HG02610 (cell line): ENCODE measurements around the gene HNRNPA2B1.
"Not testable (repeated sequence)": the region's sequence is repeated elsewhere in the genome, so short reads cannot be mapped to it uniquely, and the experiment has no call there.

Experiments
- ATAC-seq: cut with Tn5 transposase; IDR thresholded peaks from one replicate; pipeline ENCODE4 v1.9.1; 2021; ENCODE audit warnings: mild to moderate bottlenecking, moderate library complexity; ENCODE audit not compliant: unreplicated experiment

Gene HNRNPA2B1

DNA sequence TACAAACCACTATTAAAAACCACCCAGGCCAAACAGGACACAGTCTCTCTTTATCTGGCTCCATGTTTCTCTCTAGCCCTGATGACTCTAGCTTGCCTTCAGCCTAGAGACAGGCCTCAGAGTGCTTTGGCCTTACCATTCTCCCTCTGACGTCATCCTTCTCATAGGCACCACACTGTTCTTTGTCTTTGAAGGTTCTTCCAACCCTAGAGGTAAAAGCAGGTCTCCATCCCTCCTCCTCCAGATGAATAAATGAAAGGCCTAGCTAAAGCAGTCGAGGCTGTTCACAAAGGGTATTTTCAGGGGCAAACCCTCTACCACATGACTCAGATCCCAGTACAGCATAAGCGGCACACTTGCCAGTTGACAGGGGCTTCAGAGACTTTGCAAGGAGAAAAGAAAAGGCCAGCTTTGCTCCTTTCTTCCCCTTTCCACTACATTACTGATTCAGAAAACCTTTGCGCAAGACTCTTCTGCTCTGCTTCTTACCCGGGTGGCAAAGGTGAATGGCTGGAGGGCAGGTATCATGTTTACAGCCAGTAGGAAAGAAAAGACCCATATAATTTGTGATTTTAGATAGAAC is 33.8 kb downstream of the HNRNPA2B1 start:
- ATAC-seq, result peak; percentile 64

DNA sequence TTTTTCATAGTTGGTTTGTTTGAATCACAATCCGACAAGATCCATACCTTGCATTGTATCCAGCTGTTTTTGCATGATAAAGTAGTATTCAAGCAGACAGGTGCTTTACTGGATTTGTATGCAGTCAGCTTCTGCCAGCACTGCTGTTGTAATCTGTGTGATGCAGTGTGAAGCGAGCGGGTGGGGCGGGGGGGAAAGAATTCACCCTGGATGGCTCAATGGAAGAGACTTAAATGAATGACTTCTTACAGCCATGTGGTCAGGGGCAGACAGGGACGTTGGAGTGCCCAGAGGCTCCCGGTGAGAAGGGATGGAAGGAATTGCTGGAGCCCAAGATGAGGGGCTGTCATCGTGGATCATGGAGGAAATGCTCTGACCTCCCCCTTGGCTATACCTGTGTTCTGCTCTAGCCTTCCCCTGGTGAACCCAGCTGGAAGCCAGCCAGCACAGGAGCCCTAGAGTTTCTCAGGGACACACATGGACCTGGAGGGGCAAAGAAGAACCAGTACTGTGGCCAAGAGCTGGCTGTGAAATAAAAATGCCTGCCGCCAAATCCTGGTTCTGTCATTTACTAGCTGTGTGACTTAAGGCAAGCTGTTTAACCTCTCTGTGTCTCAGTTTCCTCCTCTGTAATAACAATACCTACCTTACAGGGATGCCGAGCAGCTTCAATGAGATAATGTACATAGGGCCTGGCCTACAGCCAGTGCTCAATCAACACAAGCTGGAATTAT is 34.4 kb downstream of the HNRNPA2B1 start:
- no peak for ATAC-seq

DNA sequence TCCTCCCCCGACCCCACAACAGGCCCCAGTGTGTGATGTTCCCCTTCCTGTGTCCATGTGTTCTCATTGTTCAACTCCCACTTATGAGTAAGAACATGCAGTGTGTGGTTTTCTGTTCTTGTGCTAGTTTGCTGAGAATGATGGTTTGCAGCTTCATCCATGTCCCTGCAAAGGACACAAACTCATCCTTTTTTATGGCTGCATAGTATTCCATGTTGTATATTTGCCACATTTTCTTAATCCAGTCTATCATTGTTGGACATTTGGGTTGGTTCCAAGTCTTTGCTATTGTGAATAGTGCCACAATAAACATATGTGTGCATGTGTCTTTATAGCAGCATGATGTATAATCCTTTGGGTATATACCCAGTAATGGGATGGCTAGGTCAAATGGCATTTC is 36.7 kb downstream of the HNRNPA2B1 start:
- ATAC-seq, result not testable (repeated sequence)

- no peak for ATAC-seq
Observed at GRCh38 chr7:26162431-26162830, 38.1 kb downstream of the HNRNPA2B1 start.

- no peak for ATAC-seq
Observed at GRCh38 chr7:26160896-26161295, 39.6 kb downstream of the HNRNPA2B1 start.

- ATAC-seq, result no peak
Observed at GRCh38 chr7:26159243-26159642, 41.3 kb downstream of the HNRNPA2B1 start.

DNA sequence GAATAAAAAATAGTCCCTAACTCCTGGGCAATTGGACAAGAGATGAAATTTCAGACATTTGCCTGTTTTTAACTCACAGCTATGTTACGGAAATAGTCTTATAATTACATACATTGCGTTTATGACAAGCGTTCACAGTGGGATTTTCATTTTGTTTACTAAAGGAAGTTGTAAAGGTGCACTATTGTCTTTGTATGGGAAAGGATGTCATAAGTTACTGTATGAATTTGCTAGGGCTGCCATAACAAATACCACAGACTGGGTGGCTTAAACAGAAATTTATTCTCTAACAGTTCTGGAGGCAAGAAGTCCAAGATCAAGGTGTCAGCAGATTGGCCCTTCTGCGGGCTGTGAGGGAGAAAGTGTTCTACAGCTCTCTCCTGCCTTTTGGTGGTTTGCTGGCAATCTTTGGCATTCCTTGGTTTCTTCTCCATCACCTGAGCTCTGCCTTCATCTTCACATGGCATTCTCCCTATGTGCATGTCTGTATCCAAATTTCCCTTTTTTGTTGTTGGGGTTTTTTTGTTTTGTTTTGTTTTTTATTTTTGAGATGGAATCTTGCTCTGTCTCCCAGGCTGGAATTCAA is 42.9 kb downstream of the HNRNPA2B1 start:
- no peak for ATAC-seq

GRCh38 chr7:26156451-26157420 is 43.8 kb downstream of the HNRNPA2B1 start:
- ATAC-seq, result peak; percentile 54

DNA sequence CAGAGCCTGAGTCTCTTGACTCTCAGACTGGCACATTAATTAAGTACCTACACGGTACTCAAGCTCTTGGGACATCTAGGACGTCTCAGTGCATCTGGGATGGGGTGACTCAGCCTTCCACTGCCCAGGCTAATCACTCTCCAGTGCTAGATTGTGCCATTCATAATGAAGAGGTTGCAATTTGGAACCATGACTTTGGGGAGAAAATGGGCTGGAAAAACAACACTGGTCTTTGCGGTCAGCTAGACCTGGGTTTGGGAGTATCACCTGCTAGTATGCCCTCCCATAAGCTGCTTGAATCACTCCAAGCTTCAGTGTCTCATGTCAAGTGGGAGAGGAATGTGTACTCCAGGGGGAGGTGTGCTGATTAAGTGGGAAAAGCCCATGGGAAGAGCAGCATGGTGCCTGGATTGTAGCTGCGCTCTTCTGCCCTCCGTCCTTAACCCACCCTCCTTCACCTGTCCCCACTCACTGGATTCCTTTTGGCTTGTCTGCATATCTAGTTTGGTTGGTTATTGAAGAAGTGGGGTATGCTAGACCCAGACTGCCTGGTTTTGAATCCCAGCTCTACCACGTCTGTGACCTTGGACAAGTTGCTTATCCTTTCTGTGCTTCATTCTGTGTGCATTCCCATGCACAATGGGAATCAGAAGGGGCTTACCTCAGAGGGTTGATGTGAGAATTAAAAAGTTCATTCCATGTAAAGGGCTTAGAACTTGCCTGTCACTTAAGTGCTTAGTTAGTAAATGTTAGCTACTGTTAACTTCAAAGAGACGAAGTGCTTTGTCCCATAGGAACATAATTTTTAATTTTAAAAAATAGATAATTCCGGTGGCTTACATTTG is 44.8 kb downstream of the HNRNPA2B1 start:
- ATAC-seq, result no peak

DNA sequence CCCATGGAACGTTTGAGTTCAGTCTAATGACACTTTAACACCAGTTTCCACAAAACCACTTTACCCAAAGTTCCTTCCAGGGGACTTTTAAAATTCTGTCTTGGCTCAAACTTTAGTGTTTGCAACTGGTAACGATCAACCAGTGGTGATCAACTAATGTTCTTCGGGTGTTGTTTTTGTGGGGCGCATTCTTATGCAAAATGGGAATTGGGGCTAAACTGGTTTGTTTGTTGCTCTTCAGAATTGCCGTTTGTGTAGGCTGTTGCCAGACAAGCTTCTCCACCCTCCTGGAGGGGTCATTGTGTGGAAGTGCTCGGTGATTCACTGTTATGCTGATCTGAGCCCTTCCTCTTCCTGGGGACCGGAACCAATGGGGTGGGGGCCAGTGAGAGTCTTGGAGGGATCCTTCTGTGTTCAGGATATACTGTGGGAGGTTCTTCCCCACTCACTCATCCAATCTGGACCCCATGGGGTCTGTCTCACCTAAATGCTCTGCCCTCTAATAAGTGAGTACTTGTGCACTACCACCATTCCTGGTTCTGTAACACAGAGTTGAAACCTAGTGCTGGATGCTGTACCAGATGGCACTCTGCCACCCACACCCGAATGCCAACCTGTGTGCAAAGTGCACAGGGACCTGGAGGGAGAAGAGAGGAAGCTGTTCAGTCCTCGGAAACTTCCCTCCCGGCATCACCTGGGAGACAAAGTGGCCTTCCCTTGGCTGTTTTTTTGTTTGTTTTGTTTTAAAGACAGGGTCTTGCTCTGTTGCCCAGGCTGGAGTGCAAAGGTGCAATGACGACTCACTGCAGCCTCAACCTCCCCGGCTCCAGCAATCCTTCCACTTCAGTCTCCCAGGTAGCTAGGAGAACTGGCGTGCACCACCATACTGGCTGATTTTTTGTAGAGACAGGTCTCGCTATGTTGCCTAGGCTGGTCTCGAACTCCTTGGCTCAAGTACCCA is 46.4 kb downstream of the HNRNPA2B1 start:
- no peak for ATAC-seq

DNA sequence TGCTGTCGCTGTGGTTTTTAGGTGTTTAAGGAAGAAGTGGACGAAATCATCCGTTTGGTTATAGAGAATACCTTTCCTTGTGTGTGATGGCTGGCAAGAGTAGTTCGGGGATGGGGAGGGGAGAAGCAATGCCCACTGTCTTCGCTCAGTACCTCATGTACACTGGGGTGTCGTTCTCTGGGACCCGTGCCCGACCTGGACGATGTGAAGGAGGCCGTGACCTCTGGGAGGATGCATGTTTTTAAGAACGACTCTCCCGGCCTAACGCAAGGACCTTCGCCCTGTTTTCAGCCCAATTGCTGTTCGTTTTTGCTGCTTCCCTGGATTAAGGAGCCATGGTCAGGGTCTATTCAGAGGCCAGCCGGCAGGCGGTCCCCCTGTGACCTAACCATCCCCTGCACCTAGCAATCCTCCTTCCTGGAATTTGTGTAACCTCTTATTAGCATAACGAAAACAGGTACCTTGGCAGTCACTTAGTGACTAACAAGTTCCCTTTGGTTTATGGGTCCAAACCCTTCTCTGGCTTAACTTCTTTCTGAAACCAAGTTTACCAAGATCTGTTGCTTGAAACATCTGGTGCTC is 47.2 kb downstream of the HNRNPA2B1 start:
- ATAC-seq, result no peak

GRCh38 chr7:26152782-26153240 is 47.7 kb downstream of the HNRNPA2B1 start:
- peak; percentile 8 for ATAC-seq

DNA sequence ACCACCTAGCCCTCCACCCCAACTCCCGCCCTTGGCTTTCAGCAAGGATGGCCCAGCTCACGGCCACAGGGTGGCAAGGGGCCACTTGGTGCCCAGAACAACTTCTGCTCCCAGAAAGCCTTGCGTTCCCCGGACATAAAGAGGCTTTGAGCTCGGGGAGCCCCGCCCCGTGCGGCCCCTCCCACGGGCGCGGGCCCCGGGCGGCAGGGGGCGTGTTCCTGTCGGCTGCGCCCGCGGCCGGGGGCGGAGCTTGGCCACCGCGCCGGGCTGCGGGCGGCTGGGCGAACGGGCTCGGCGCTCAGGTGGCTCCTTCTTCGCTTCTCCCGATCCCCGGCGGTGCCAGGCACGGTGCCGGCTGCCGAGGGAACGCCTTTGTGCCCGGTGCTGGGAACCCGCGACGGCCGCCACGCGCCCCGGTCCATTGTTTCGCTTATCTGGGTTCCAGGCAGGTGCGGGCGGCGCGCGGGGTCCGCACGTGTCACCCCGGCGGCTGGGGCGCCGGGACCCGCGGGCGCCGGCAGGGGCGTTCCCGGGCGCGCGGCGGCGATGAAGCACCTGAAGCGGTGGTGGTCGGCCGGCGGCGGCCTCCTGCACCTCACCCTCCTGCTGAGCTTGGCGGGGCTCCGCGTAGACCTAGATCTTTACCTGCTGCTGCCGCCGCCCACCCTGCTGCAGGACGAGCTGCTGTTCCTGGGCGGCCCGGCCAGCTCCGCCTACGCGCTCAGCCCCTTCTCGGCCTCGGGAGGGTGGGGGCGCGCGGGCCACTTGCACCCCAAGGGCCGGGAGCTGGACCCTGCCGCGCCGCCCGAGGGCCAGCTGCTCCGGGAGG is 48.4 kb downstream of the HNRNPA2B1 start, which contains the start of gene NFE2L3:
Gene NFE2L3, plus strand, starts transcription at position 246 of the 829 bp plus-strand sequence. Its CDS starts 301 bp downstream, at position 547.
- peak; percentile 61 for ATAC-seq

DNA sequence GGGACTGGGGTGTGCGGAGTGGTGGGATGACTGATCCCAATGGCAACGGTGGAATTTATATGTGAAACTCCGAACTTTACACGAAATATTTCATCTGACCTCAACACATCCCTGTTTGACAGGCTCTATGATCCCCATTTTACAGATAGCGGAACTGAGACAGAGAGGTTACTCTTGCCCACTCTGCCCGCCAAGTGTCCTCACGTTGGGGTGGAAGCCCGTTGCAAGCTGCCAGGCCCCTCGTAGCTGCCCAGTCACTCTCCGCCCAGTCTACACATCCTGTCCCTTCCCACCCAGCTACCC is 48.9 kb downstream of the HNRNPA2B1 start:
- ATAC-seq, result no peak

GRCh38 chr7:26151096-26151495 is 49.5 kb downstream of the HNRNPA2B1 start:
- no peak for ATAC-seq

GRCh38 chr7:26149391-26149977 is 51.1 kb downstream of the HNRNPA2B1 start:
- ATAC-seq, result no peak

GRCh38 chr7:26148307-26148700 is 52.2 kb downstream of the HNRNPA2B1 start:
- ATAC-seq, result not testable (repeated sequence)
